GM19455 (cell line): ENCODE measurements around the gene FYN.
"Not testable (repeated sequence)": the region's sequence is repeated elsewhere in the genome, so short reads cannot be mapped to it uniquely, and the experiment has no call there.

Experiments used
- ATAC-seq: cut with Tn5 transposase; IDR thresholded peaks from one replicate; pipeline ENCODE4 v1.9.1; 2021; ENCODE audit not compliant: unreplicated experiment

The FYN gene

DNA sequence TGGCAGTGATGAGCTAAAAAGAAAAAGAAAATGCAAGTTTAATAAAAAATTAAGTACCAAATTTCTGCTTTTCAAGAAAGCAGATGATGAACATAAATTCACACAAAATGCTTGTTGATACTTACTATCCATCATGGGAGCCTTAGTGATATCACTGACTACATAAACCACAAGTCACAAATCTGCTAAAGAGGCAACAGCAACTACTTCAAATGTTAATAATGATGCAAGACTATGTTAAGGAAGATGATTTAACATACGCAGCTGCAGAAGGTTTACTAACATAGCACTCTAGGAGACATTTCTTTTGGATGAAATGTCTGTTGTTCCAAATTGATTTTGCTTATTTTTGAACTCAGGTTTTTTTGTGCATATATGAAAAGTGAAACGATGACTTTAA lies 18.6 kb downstream of the FYN start:
- ATAC-seq, result no peak

DNA sequence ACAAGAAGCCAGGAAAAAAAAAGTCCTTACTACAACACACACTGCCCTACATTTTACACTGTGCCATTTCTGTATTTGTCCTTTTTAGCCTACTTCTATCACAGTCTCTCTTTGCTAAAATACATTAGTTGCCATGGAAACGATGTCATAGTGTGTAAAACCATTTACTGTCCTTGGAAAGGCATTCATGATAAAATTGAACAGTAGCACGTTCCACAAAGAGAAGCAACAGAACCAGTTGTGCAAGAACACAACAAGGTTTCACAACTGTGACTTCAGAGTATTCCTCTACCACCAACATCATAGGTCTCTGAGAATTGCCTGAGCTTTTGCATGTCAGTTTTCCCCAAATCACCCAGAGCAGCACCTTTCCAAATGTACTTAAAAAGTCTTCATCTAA lies 20.5 kb downstream of the FYN start:
- ATAC-seq, result no peak

DNA sequence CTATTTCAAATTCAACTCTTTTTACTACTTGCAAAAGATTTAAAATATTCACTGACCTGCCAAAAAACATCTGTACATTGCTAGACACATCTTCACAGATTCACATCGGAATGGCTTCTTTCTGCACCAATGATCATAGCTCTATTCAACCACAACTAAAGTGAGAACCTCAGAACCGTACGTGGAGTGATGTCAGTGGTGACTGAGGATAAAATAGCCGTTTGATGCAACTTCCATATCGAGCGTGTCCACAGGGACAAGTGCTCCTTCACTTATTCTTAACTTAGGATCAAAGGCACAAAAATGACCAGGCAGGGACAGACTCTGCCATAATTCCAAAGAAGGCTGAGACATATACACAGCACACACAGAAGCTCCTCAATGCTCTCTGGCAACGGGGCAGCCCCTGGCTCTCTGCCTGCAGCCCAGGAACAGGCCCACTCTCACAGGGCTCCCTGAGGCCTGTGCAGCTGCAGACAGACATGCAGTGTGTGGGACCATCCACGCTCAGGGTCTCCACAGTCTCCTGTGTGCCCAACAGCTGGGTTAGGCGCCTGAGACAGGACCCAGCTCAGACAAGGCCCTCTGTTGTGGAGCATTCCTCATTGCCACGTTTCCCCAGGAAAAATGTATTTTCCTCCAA lies 22.8 kb downstream of the FYN start:
- no peak for ATAC-seq

DNA sequence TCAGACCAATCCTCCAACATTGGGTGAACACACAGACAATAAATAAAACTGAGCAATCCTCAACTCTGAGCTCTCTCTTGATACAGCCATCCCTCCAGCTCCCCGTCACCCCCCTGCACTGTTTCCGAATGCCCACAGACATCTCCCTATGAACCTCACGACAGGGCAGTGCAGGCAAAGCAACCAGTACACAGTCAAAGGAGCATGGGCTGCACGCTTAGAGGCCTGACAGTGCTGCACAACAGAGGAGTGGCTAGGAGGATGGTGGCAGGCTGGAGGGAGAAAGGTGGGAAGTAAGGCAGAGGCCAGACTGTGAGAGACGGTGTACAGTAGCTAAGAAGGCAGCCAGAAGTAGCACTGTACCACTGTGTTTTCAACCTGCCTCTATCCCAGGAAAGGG lies 24.0 kb downstream of the FYN start:
- ATAC-seq, result no peak

DNA sequence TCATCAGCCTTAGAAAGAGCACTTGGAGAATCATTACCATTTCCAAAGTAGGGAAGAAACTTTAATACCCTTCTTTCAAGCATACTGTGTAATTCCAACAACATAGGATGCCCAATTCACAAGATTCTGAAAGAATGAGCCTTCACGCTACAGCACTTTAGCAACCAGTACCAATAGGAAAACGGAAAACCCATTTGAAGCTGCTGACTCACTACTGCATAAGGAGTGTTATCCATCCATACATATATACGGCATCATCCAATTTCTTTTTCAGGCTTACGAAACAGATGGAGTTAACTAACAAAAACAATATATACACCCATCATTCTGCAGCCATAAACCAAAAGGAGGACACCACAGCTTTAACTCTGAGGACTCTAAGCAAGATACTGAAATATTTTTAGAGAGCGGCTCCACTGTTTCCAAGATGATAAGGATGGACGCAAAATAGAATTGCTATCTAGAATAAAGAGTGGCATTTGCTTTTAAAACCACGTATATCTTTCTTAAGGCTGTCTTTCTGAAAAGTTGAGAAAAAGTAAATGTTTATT lies 24.9 kb downstream of the FYN start:
- ATAC-seq, result no peak

DNA sequence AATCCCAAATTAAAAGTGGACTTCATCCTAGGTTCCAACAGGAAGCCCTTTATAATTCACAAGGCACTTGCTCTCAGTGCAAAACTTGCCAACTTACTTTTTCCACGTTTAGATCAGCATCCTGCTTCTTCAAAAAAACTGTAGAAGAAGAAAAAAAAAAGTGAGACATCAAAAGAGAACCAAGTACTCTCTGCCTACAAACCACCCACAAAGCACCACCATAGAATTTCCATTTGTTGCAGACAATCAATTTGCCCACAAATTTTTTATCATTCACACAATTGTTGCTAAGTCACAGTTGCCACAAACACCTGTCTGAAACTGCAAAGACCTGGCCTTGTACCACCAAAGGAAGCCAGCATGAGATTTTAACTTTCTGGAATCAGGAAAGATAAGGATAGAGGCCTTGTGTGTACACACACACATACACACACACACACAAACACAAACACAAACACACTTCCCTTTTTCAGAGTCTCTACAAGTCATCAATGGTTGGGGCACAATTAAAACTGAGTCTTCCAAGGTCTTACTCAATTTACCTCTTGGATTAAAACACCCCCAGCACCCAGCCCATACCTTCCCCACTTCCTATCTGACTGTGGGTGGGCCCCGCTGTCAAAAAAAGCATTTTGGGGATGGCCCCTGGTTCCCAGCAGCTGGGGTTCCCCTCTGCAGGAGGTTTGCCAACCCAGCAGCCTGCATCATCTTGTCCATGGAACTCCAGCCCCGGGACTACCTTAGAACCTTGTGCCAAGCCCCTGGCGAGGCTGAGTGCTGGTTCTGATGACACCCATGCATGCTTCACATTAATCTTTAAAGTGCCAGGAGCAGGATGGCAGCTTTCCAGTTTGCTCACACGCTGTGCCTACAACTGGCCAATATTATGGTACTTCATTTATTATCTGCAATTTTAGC lies 26.5 kb downstream of the FYN start:
- ATAC-seq, result no peak

DNA sequence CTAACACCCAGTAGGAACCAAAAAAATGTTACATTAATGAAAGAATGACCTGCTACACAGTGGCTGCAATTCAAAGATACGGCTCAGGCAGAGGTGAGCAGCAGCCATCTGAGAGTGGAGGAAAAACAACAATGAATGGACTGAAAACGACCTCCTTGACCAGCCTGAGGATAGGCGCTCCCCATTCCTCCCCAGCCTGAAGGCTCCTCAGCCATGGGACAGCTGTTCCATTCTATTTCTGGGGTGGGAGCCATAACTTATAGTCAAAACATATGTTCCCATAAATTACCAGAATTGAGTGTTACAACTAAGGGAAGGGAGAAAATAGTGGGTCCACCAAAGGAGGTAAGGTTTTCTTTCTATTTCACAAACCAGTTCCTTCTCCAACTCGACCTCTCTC lies 27.2 kb downstream of the FYN start:
- no peak for ATAC-seq

DNA sequence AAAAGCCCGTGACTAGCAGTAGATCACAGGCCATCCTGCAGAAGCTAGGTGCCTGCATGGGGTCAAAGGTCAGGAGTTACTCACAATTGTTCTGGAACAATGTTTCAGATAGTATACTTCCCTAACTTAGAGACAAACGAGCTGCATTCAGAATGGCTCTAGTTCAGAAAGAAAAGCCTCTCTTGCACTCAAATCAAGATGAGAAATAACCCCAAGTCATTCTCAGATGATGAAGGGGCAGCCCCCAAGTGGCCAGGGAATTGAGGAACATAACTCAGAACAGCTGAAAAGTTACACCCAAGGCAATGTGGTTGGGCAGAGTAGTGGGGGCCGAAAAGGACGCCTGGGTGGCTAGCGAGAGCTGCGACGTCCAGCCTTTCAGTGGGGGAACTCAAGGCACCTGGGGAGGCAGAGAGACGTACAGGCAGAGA lies 27.8 kb downstream of the FYN start:
- peak; percentile 37 for ATAC-seq

DNA sequence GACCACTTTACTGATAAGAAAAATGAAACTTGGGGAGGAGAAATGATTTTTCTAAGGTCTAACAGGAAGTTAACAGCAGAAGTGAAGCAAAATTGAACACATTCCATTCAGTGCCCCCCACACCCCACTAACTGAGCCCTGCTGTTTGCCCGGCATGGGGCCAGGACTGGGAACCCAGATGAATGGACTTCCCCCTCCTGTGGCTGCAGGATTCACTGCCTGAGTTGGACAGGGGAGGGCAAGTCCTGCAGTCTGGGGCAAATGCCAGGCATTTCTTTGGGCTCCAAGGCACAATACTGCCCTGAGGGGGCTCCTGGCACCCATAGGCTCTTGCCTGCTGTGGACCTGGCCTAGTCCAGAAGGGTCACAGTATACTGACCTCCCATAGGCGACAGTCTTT lies 28.3 kb downstream of the FYN start:
- ATAC-seq, result no peak

DNA sequence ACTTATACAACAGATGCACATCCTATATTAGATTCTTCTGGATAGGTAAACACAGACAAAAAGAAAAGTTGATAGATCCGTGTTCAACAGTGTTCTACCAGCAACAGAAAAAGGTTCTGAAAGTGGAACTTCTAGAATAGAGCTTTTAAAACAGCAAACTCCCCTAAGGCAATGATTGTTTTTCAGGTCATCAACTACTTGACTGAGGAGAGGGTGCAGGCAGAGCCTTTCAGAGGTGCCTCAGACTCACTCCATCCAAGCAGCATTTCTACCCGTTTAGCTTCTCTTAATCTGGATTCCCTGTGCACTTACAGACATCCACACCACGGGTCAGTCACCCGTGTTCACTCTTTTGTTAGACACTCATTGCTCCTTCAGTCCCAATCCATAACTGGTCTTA lies 28.9 kb downstream of the FYN start:
- peak; percentile 68 for ATAC-seq

DNA sequence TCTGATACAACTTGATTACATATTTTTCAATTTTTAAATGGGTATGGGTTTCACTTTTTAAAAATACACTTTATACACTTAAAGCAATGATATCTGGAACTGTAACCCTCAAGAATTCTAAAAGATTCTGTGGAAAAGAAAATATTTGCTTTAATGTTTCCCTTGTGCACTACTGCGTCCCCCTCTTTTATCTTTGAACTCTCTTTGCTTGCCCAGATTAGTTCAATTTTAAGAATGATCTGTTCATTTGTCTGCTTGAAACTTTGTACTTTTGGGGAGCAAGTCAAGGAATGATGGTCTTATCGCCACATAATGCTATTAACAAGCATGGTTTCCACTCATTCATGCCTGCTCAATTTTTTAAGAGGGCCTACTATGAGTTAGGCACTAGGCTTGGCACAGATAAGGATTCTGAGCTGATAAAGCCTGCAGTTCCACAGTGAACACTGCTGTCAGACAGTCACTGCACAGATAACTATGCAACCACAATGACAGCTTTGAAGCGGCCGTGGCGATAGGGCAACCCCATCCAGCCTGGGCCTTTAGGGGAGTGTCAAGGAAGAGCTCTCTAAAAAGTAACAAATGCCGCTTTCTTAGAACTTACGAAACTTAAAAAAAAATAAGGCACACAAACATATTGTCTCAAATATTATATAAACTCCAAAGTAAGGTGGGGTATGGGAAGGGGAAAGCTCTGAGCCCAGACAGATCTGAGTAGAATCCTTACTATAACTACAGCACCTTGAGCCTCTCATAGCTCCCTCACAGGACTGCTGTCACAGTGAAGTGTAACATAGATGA lies 29.7 kb downstream of the FYN start:
- no peak for ATAC-seq

DNA sequence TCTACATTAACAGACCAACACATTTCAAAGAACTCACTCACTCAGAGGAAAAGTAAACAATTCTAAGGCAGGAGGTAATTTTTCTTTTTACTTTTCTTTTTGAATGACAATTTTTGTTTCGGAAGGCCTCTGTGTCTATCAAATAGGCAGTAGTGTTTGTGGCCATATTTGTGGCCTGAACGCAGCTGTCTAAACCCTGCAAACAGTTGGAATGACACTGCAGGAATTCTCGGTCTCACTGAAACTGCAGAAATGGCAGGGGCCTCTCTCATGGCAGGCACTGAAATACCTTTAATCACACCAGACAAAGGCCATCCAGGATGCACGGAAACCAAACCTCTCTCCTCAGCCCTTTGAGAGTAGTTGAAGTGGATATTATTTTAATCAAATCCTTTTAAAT lies 30.4 kb downstream of the FYN start:
- no peak for ATAC-seq

DNA sequence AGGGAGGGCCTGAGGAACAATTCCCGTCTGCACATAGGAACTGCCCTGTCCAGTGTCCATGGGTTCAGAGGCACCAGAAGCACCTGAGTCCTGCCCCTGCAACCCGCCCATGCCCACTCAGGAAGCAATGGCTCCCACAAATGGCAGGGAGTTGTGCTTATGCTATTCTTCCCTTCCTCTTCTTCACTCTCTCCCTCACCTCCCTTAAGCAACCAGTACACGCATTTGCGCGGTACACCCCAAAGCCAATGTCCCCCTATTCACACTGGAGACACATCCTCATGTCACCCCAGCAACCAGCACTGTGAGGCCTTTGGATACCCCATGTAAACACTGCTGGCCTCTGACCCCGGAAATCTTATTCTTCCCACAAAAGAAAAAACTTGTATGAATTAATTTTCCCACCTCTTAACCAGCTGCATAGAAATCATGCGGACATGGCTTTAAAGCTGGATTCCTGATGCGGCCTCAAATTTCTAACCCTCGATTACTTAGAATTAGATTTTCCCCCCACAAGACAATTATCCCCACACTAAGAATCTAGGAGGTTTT lies 30.9 kb downstream of the FYN start:
- no peak for ATAC-seq

DNA sequence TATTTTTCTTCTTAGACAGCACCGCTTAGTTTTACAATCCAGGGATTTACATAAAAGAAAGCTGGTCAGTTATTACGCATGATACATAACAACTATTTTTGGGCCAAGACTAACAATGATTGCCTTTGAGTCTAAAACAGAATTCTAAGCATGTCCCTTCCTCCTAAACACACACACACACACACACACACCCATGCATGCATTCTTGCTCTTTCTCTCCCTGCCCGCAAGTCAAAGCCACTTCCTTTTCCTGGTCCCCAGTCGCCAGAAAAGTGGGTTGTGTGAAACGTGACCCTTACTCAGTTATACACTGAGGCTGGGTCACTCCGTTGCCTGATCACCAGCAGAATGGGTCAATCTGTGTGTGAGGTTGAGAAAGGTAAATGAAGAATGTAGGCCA lies 31.4 kb downstream of the FYN start:
- ATAC-seq, result no peak

DNA sequence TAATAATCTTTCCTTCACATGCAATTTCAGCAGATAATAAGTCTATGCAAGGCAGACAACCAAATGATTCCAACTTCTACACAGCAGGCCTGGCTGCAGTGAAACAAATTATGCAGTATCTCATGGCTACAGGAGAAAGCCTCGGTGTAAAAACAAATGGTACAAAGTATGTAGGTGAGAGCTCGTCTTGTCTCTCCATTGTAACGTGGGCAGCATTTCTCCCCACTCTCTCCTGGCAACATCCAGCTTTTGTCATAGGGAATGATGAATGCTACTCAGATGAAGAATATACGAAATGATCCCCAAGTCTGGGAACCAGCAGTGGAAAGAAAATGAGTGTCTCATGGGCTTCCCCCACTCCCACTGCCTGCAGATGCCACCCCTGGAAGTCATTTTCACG lies 32.4 kb downstream of the FYN start:
- no peak for ATAC-seq

DNA sequence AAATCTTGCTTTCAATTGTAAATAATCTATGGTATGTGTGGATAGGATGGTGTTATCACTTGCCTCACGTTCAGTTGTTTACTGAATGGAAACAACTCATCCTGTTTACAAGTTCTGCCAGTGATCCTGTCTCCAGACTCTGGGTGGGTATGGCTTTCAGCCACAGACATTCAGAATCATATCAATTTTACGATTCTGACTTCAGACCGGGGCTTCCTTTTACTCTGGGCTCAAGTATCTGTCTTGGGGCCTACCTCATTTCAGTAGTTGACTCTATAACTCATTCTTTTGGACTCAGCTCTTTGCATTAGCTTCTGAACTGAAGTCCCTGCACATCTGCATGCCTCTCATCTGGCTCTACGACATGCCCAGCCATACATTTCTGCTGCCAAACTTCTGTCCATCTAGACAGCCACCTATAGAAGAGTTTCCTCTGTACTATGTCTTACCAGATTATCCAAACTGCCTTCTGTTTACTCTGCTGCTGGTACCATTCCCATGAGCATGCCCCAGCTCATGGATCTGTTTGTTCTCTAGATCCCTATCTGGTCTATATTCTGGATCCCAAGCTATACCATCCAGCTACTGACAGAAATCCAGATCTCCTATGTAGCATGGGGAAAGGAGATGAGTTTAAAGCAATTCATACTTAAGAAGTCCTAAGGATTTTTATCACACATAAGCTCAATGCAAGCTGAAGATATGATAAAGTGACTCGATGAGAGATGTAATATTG lies 34.3 kb downstream of the FYN start:
- ATAC-seq, result no peak

DNA sequence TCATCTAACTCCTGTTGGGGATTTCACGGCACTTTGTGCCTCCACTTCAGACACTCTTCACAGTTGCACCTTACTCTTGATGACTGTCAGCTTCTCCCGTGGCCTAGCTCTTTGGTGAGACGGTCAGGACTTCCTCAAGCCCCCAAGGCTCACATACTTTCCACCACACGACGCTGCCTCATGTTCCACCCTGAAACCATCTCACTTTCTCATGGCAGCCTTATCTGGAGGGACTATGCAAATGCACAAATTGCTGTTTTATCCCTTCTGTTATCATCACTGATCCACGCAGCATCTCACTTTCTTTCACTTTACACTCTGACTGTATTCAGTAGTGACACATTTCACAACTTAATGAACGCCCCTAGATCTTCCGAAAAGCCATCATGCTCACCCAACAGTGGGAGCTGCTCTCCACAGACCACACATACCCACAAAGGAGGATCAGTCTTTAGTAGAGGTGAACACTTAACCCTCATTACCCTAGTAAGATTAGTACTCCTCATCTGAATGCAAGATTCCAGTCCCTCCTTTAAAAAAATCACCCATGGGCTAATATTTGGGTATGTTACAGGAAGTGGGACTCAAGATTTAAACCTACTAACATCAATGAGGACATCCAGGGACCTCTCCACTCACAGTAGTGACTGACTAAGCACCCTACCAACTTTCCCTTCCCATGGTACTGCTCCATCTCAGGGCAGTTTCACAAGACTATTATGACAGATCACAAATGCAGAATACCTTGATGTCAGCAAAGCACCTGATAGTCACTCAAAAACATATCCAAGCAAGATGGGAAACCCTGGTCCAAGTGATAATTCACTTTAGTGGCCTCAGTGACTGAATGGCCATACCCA lies 35.4 kb downstream of the FYN start:
- peak; percentile 62 for ATAC-seq

DNA sequence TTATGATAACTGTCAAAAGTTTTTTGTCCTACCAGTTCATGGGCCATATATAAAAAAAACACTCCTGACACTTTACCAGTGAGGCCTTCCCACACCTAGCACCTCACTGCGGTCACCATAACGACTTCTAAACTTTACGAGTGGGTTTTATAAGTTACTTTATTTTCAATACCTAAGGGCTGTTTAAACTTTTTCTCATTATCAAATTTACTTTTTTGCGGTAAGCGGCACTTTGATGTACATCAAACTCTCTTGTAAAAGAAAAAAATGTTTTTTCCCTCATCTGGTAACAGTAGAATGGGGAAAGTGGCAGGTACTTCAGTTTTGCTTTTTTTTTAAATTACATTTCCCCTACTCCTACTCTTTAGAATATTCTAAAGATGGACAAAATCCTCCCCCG lies 36.2 kb downstream of the FYN start:
- ATAC-seq, result no peak

DNA sequence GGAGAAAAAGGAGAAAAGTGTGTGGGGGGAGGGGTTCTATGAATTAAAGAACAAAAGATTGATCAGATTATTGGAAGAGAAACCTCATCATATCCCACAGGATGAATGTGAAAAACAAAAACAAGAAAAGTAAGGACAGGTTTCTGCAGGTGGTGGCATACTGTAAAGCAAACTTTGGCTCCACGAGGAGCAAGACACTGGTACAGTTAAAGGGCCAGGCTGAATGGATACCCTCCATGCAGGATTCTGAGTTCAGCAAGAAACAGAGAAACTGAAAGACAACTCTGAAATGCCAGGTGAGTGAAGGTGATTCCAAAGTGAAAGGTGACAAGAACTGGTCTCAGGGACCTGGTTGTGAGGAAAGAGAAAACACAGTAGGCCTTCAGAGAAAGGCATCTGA lies 37.4 kb downstream of the FYN start:
- ATAC-seq, result no peak

DNA sequence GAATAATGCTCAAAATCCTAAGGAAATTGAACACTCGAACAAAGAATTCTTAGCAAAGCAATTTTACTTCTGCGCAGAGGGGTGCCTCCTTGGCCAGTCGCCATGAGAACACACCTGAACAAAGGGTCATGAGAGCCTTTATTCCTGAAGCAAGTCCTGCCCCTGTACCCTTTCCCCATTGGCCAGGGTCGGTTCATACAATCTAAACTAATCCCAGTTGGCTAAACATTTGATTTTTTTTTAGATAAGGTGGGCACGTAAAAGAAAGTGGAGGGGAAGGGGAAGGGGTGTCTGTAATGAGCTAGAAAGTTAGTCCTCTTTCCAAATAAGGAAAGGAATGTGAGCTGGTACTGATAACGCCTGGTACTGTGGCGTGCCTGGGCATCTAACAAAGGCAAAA lies 37.9 kb downstream of the FYN start:
- ATAC-seq, result not testable (repeated sequence)
